Gastroesophageal sphincter (tissue), 3 donors: Measurements from ENCODE around the gene PDGFB.

ENCODE experiments used
- CTCF ChIP-seq, 4 experiments: fragments of 200-600 bp in 2 of 4; fragments of 450-650 bp in 2 of 4; sonication (generic) in 1 of 4; IDR thresholded peaks; one replicate each; pipeline ENCODE4 v1.5.1; 2017 to 2019; ENCODE audit warnings: antibody characterized with exemption in 4 of 4, mild to moderate bottlenecking in 2 of 4, moderate library complexity in 2 of 4
- EP300 ChIP-seq: sonication (generic); formaldehyde crosslinking; IDR thresholded peaks from one replicate; pipeline ENCODE4 v1.6.1; 2017; ENCODE audit warnings: antibody characterized with exemption, mild to moderate bottlenecking
- POLR2A ChIP-seq, 2 donors: fragments of 450-650 bp; IDR thresholded peaks; one replicate each; pipeline ENCODE4 v1.6.1; 2017; ENCODE audit warnings: antibody characterized with exemption in 2 of 2, mild to moderate bottlenecking in 2 of 2, moderate library complexity in 1 of 2

GRCh38 chr22:39224550-39224949, 20.2 kb downstream of the PDGFB start:
- no peak for TF ChIP-seq CTCF (IDR thresholded peaks at IDR 0.05)
- TF ChIP-seq EP300: no peak
- no peak for TF ChIP-seq POLR2A (IDR thresholded peaks at IDR 0.05)
